Ishikawa (cell line): ENCODE measurements around the gene FBLN1.

ENCODE experiments used
- CEBPB ChIP-seq: IDR thresholded peaks from 2 replicates; pipeline ENCODE4 v1.6.1; 2012
- CREB1 ChIP-seq: IDR thresholded peaks from 2 replicates; pipeline ENCODE4 v1.6.1; 2012; ENCODE audit warnings: low read depth
- EGR1 ChIP-seq: IDR thresholded peaks from 2 replicates; pipeline ENCODE4 v1.6.1; 2012
- EP300 ChIP-seq: IDR thresholded peaks from 2 replicates; pipeline ENCODE4 v1.6.1; 2012; ENCODE audit warnings: borderline replicate concordance
- FOXM1 ChIP-seq: IDR thresholded peaks from 2 replicates; pipeline ENCODE4 v1.6.1; 2012; ENCODE audit warnings: low read depth, borderline replicate concordance
- MAX ChIP-seq: IDR thresholded peaks from 2 replicates; pipeline ENCODE4 v1.6.1; 2012
- NFIC ChIP-seq: IDR thresholded peaks from 2 replicates; pipeline ENCODE4 v1.6.1; 2012
- RAD21 ChIP-seq: IDR thresholded peaks from 2 replicates; pipeline ENCODE4 v1.6.1; 2012; ENCODE audit warnings: low read depth
- REST ChIP-seq: IDR thresholded peaks from 2 replicates; pipeline ENCODE4 v1.6.1; 2012; ENCODE audit warnings: low read depth, mild to moderate bottlenecking
- TAF1 ChIP-seq: IDR thresholded peaks from 2 replicates; pipeline ENCODE4 v1.6.1; 2012; ENCODE audit warnings: low read depth, mild to moderate bottlenecking
- TCF12 ChIP-seq: IDR thresholded peaks from 2 replicates; pipeline ENCODE4 v1.6.1; 2012; ENCODE audit warnings: low read depth
- TEAD4 ChIP-seq: IDR thresholded peaks from 2 replicates; pipeline ENCODE4 v1.6.1; 2012
- USF1 ChIP-seq: IDR thresholded peaks from 2 replicates; pipeline ENCODE4 v1.6.1; 2012
- YY1 ChIP-seq: IDR thresholded peaks from 2 replicates; pipeline ENCODE4 v1.6.1; 2012; ENCODE audit warnings: low read depth
- ZBTB7A ChIP-seq: IDR thresholded peaks from 2 replicates; pipeline ENCODE4 v1.6.1; 2012; ENCODE audit warnings: low read depth

FBLN1 gene

GRCh38 chr22:45632791-45633515 lies 130.3 kb downstream of the FBLN1 start:
- TF ChIP-seq ZBTB7A: no peak
- no peak for TF ChIP-seq FOXM1
- TF ChIP-seq TCF12: no peak
- no peak for TF ChIP-seq EGR1
- TF ChIP-seq TAF1: no peak
- TF ChIP-seq CREB1: no peak

- TF ChIP-seq YY1: no peak
- TF ChIP-seq USF1: no peak
Observed at GRCh38 chr22:45636683-45637082, 134.0 kb downstream of the FBLN1 start.

GRCh38 chr22:45638197-45638596 lies 135.5 kb downstream of the FBLN1 start:
- no peak for TF ChIP-seq YY1
- TF ChIP-seq REST: no peak
- TF ChIP-seq FOXM1: no peak
- TF ChIP-seq MAX: no peak
- no peak for TF ChIP-seq CEBPB
- TF ChIP-seq TCF12: no peak
- no peak for TF ChIP-seq EP300
- TF ChIP-seq USF1: no peak
- no peak for TF ChIP-seq TEAD4
- TF ChIP-seq EGR1: no peak
- no peak for TF ChIP-seq RAD21
- TF ChIP-seq TAF1: no peak
- TF ChIP-seq NFIC: no peak
- TF ChIP-seq ZBTB7A: no peak
- no peak for TF ChIP-seq CREB1

GRCh38 chr22:45638834-45639746 lies 136.4 kb downstream of the FBLN1 start:
- TF ChIP-seq MAX (peak; percentile 69), CEBPB (peak; percentile 88), TAF1 (no peak), RAD21 (no peak), EGR1 (no peak), YY1 (peak; percentile 44; the same call in 1 of the 2 replicates), CREB1 (no peak), USF1 (no peak), EP300 (no peak), TEAD4 (no peak), REST (no peak), NFIC (no peak), TCF12 (0 out of 2 replicates have a peak, but pooled peaks have one; percentile 15), ZBTB7A (no peak), FOXM1 (no peak)

GRCh38 chr22:45639747-45640102 lies 137.0 kb downstream of the FBLN1 start:
- 0 out of 2 replicates have a peak, but pooled peaks have one; percentile 15 for TF ChIP-seq ZBTB7A
- TF ChIP-seq RAD21: no peak
- TF ChIP-seq TAF1: no peak
- TF ChIP-seq MAX: no peak
- TF ChIP-seq EGR1: no peak
- no peak for TF ChIP-seq CEBPB
- no peak for TF ChIP-seq TCF12
- no peak for TF ChIP-seq YY1
